Vagina (tissue), 2 donors: Measurements from ENCODE around the gene TTC7B. TPM values are rescaled to one million over a fixed set of nuclear protein-coding genes. Genes with fewer than 3 reads are reported as not detected.

Experiments
- DNase-seq, 2 donors: peaks; one replicate each; pipeline ENCODE4 v3.0.0-alpha.2; 2017; ENCODE audit errors: extremely low spot score in 2 of 2
- H3K27ac ChIP-seq: fragments of 200-600 bp; sonication (generic); one replicate; pipeline ENCODE4 v1.5.1; 2019
- H3K27me3 ChIP-seq: fragments of 200-600 bp; sonication (generic); one replicate; pipeline ENCODE4 v1.5.1; 2019
- H3K36me3 ChIP-seq, 2 donors: fragments of 200-600 bp; sonication (generic); one replicate each; pipeline ENCODE4 v1.5.1; 2017 to 2019
- H3K4me1 ChIP-seq: fragments of 200-600 bp; sonication (generic); one replicate; pipeline ENCODE4 v1.5.1; 2019
- H3K4me3 ChIP-seq, 2 donors: fragments of 200-600 bp; sonication (generic); 1 replicate in 1 of 2; 2 replicates in 1 of 2; pipeline ENCODE4 v1.5.1; 2016 to 2019
- H3K9me3 ChIP-seq: fragments of 200-600 bp; sonication (generic); one replicate; pipeline ENCODE4 v1.5.1; 2019
- POLR2A ChIP-seq, 2 donors: fragments of 450-650 bp; IDR thresholded peaks; one replicate each; pipeline ENCODE4 v1.6.1; 2017; ENCODE audit warnings: antibody characterized with exemption in 2 of 2, mild to moderate bottlenecking in 2 of 2, moderate library complexity in 2 of 2
- POLR2AphosphoS5 ChIP-seq, 2 donors: sonication (generic); formaldehyde crosslinking; IDR thresholded peaks; one replicate each; pipeline ENCODE4 v1.9.0; 2017; ENCODE audit warnings: antibody characterized with exemption in 2 of 2, mild to moderate bottlenecking in 2 of 2, low read depth in 1 of 2; ENCODE audit not compliant: insufficient read depth in 1 of 2
- intact Hi-C: fragments of 100-400 bp; cut with DNase I; formaldehyde crosslinking; loops from one replicate; pipeline ENCODE4 v1.15.1; 2023
- total RNA-seq: library from RNA; depleted of rRNA; stranded (reverse); fragments of >200 nt; gene quantifications from one replicate; pipeline ENCODE4 v1.2.3, GENCODE V29; 2016
- TF ChIP-seq, protein P1 (sequence below), 3 experiments: fragments of 450-650 bp in 2 of 3; fragments of 200-600 bp in 1 of 3; sonication (generic) in 1 of 3; IDR thresholded peaks; one replicate each; pipeline ENCODE4 v1.5.1; 2017 to 2019; ENCODE audit warnings: antibody characterized with exemption in 3 of 3, mild to moderate bottlenecking in 2 of 3, moderate library complexity in 2 of 3

TTC7B gene
- total RNA-seq, 1 donor from 2014 or later = 56.0 TPM

- H3K27ac ChIP-seq = no peak overlapping the region
- H3K4me3 ChIP-seq = no peak overlapping the region
- no peak for DNase-seq
- no peak for TF ChIP-seq POLR2AphosphoS5 (IDR thresholded peaks at IDR 0.05; ENCODE audit: insufficient read depth in 1 of 2, low read depth in 1 of 2)
- TF ChIP-seq POLR2A (IDR thresholded peaks at IDR 0.05) = no peak
- TF ChIP-seq, protein P1, sequence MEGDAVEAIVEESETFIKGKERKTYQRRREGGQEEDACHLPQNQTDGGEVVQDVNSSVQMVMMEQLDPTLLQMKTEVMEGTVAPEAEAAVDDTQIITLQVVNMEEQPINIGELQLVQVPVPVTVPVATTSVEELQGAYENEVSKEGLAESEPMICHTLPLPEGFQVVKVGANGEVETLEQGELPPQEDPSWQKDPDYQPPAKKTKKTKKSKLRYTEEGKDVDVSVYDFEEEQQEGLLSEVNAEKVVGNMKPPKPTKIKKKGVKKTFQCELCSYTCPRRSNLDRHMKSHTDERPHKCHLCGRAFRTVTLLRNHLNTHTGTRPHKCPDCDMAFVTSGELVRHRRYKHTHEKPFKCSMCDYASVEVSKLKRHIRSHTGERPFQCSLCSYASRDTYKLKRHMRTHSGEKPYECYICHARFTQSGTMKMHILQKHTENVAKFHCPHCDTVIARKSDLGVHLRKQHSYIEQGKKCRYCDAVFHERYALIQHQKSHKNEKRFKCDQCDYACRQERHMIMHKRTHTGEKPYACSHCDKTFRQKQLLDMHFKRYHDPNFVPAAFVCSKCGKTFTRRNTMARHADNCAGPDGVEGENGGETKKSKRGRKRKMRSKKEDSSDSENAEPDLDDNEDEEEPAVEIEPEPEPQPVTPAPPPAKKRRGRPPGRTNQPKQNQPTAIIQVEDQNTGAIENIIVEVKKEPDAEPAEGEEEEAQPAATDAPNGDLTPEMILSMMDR (IDR thresholded peaks at IDR 0.05) = no peak
- no peaks in the 10 kb centered on the region for H3K27me3 ChIP-seq
- intact Hi-C loops = no loop called here
- no peaks in the 10 kb centered on the region for H3K9me3 ChIP-seq
- peaks cover 19% of the 10 kb centered on the region for H3K4me1 ChIP-seq
- H3K36me3 ChIP-seq = no peaks in the 10 kb centered on the region
Observed at GRCh38 chr14:90628825-90629224, 187.4 kb downstream of the TTC7B start.

GRCh38 chr14:90627478-90627877 is 188.8 kb downstream of the TTC7B start:
- intact Hi-C loops = no loop called here
- Histone ChIP-seq H3K9me3 (no peaks in the 10 kb centered on the region), H3K27me3 (no peaks in the 10 kb centered on the region), H3K4me3 (no peak overlapping the region), H3K4me1 (peaks cover 19% of the 10 kb centered on the region), H3K27ac (no peak overlapping the region), H3K36me3 (no peaks in the 10 kb centered on the region)
- TF ChIP-seq POLR2A (IDR thresholded peaks at IDR 0.05) = no peak
- TF ChIP-seq, protein P1 (IDR thresholded peaks at IDR 0.05) = no peak
- TF ChIP-seq POLR2AphosphoS5 (IDR thresholded peaks at IDR 0.05; ENCODE audit: insufficient read depth in 1 of 2, low read depth in 1 of 2) = no peak
- no peak for DNase-seq

GRCh38 chr14:90626550-90626949 is 189.7 kb downstream of the TTC7B start:
- peak in 1 of 2 donors; percentile 72 for DNase-seq

DNA sequence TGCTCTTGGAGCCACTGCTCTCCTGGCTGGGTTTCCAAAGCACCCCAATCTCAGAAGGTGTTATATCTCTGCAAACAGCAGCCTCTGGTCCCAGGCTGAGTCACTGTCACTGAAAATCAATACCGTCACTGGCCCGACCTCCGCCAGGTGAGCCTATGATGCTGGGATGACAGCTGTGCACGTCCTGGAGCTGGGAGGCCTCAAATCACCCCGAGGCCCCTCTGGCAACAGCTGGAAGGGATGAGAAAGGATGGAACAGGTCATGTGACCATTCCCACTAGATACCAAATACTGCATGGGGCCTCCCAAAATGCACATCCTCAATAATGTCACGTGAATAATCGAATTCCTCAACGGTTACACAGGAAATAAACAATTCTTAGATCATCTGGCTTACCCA is 190.8 kb downstream of the TTC7B start:
- intact Hi-C loops = no loop called here
- H3K36me3 ChIP-seq = no peaks in the 10 kb centered on the region

More at GRCh38 chr14:90626550-90626949, 189.7 kb downstream of the TTC7B start:
- no peaks in the 10 kb centered on the region for H3K36me3 ChIP-seq
- H3K27ac ChIP-seq = no peak overlapping the region
- intact Hi-C loops = no loop called here
- peaks cover 19% of the 10 kb centered on the region for H3K4me1 ChIP-seq
- no peak overlapping the region for H3K4me3 ChIP-seq
- TF ChIP-seq, protein P1 (IDR thresholded peaks at IDR 0.05) = no peak
- peak in 1 of 2 donors; percentile 19 for TF ChIP-seq POLR2AphosphoS5 (IDR thresholded peaks at IDR 0.05; ENCODE audit: insufficient read depth in 1 of 2, low read depth in 1 of 2)
- no peaks in the 10 kb centered on the region for H3K9me3 ChIP-seq
- no peaks in the 10 kb centered on the region for H3K27me3 ChIP-seq

GRCh38 chr14:90624732-90625400 is 191.4 kb downstream of the TTC7B start:
- no peak for DNase-seq
- TF ChIP-seq, protein P1 (IDR thresholded peaks at IDR 0.05) = no peak
- TF ChIP-seq POLR2A (IDR thresholded peaks at IDR 0.05) (no peak), POLR2AphosphoS5 (IDR thresholded peaks at IDR 0.05; ENCODE audit: insufficient read depth in 1 of 2, low read depth in 1 of 2) (no peak)
- Histone ChIP-seq H3K4me1 (peaks cover 19% of the 10 kb centered on the region), H3K36me3 (no peaks in the 10 kb centered on the region), H3K9me3 (no peaks in the 10 kb centered on the region), H3K27me3 (no peaks in the 10 kb centered on the region), H3K27ac (no peak overlapping the region), H3K4me3 (no peak overlapping the region)
- intact Hi-C loops = no loop called here

More for the DNA sequence above, 190.8 kb downstream of the TTC7B start:
- Histone ChIP-seq H3K9me3 (no peaks in the 10 kb centered on the region), H3K4me1 (peaks cover 19% of the 10 kb centered on the region), H3K4me3 (no peak overlapping the region), H3K27me3 (no peaks in the 10 kb centered on the region), H3K27ac (no peak overlapping the region)
- TF ChIP-seq POLR2A (IDR thresholded peaks at IDR 0.05) (no peak), POLR2AphosphoS5 (IDR thresholded peaks at IDR 0.05; ENCODE audit: insufficient read depth in 1 of 2, low read depth in 1 of 2) (no peak)
- TF ChIP-seq, protein P1 (IDR thresholded peaks at IDR 0.05) = no peak
- peak in 1 of 2 donors; percentile 75 for DNase-seq
